Right cardiac atrium (tissue), 5 donors: Measurements from ENCODE around the gene ARAP2. TPM values are rescaled to one million over a fixed set of nuclear protein-coding genes. Genes with fewer than 3 reads are reported as not detected.

Experiments
- ATAC-seq, 2 donors: fragments of 200-7000 bp; cut with Tn5 transposase; one replicate each; pipeline versions ENCODE4 v1.8.0 to v1.9.1; 2020; ENCODE audit warnings: moderate library complexity in 2 of 2, mild to moderate bottlenecking in 1 of 2
- DNase-seq, 3 donors: peaks; one replicate each; pipeline ENCODE4 v3.0.0-alpha.2; 2020
- H3K27ac ChIP-seq: one replicate; pipeline ENCODE4 v1.5.1; 2013; ENCODE audit warnings: mild to moderate bottlenecking, low read length, control low read depth, moderate library complexity
- H3K27me3 ChIP-seq: one replicate; pipeline ENCODE4 v1.6.1; 2013; ENCODE audit not compliant: control insufficient read depth, insufficient read depth
- H3K4me1 ChIP-seq: one replicate; pipeline ENCODE4 v1.6.1; 2013; ENCODE audit warnings: low read length; ENCODE audit not compliant: control insufficient read depth, insufficient read depth
- H3K4me3 ChIP-seq: one replicate; pipeline ENCODE4 v1.5.1; 2013; ENCODE audit warnings: low read length, control low read depth
- H3K9me3 ChIP-seq: one replicate; pipeline ENCODE4 v1.6.1; 2013; ENCODE audit warnings: low read length; ENCODE audit not compliant: control insufficient read depth
- WGBS: extraction: QIAGEN DNeasy Blood & Tissue Kit; methylation state at CpG from one replicate; pipeline ENCODE4 v1.1.7; 2013; 5-methylcytosine and 5-hydroxymethylcytosine counted together
- intact Hi-C, 4 donors: fragments of 100-400 bp; cut with DNase I; formaldehyde crosslinking; loops; one replicate each; pipeline versions ENCODE4 v1.11.0 to v1.14.0; 2022 to 2023
- polyA plus RNA-seq: library from polyadenylated mRNA; stranded (reverse); fragments of 200-250 nt; gene quantifications from one replicate; pipeline ENCODE4 v1.2.3, GENCODE V29; 2013
- total RNA-seq, 4 donors: library from RNA; stranded (reverse); fragmentation: NEBNext Ultra II Directional; extraction: Animal tissue kit (Norgen Biotek cat#: 25700); gene quantifications; one replicate each; pipeline ENCODE4 v1.2.1, GENCODE V29; 2021
- donor health status: healthy with polysubstance abuse.
- donor health status: DM: no; HTN: yes; CAD: no.
- donor health status: DM: no; HTN: no; CAD: no.
- donor health status: DM: no; HTN: yes; CAD: no; lungs with severe emphysema.
- donor health status: DM: yes; HTN: yes; CAD: no.

ARAP2 gene
- total and polyA plus RNA-seq, 5 donors = 0.72 to 9.4 (median 3.7) TPM

DNA sequence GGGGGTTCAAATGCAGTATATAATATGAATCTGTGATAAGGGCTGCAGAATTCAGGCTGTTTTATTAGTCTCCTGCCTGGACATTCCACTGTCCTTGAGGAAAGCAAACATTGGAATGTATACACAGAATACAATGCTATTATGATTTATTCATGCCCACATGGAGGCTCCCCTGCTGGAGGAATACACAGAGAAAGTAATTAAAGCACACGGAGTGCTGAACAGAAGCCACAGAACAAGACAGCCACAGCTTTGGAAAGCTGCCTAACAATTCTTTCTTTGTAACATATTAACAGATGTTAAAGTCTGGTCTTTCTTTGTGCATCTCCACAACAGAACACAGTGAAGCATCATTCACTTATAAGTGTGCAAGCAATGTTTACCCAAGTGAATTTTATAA, 155.8 kb downstream of the ARAP2 start:
- DNase-seq (no peak), ATAC-seq (no peak)
- Histone ChIP-seq H3K4me3 (no peak overlapping the region), H3K4me1 (no peaks in the 10 kb centered on the region), H3K27ac (no peak overlapping the region), H3K9me3 (no peaks in the 10 kb centered on the region), H3K27me3 (no peaks in the 10 kb centered on the region)
- 20% methylated on average over 1 of the region's 1 CpG for WGBS
- intact Hi-C loops = no loop called here

GRCh38 chr4:36086261-36086786, 158.0 kb downstream of the ARAP2 start:
- Histone ChIP-seq H3K27me3 (no peaks in the 10 kb centered on the region), H3K4me3 (no peak overlapping the region), H3K4me1 (no peaks in the 10 kb centered on the region), H3K27ac (no peak overlapping the region), H3K9me3 (no peaks in the 10 kb centered on the region)
- no peak for ATAC-seq
- DNase-seq = no peak
- 67% methylated on average over 1 of the region's 1 CpG for WGBS
- intact Hi-C loops = no loop called here

DNA sequence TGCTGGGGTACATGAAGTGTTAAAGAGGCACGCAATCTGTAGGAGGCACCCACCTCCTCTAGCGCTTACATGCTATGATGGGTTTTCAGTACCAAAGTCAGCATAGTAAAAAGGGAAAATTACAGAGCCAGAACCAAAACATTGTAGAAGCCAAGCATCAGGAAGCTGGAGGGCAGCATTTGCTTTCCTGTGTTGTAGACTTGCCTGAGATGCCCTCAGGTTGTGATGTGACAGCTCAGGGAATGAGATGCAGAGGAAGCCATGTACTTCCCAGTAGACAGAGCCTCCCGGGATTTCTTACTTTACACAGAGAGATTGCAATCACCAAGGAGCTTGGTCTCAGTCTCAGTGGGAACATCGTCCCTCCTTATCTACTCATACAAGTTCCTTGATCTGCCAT, 161.5 kb downstream of the ARAP2 start:
- no peaks in the 10 kb centered on the region for H3K27me3 ChIP-seq
- ATAC-seq (no peak), DNase-seq (no peak)
- intact Hi-C loops = no loop called here
- WGBS = 73% methylated on average over 4 of the region's 4 CpGs
- H3K4me3 ChIP-seq = no peak overlapping the region
- H3K27ac ChIP-seq = no peak overlapping the region
- H3K4me1 ChIP-seq = no peaks in the 10 kb centered on the region
- H3K9me3 ChIP-seq = no peaks in the 10 kb centered on the region

GRCh38 chr4:36081185-36081584, 163.1 kb downstream of the ARAP2 start:
- ATAC-seq (no peak), DNase-seq (no peak)
- Histone ChIP-seq H3K27ac (no peak overlapping the region), H3K27me3 (no peaks in the 10 kb centered on the region), H3K4me1 (no peaks in the 10 kb centered on the region), H3K9me3 (no peaks in the 10 kb centered on the region), H3K4me3 (no peak overlapping the region)
- 81% methylated on average over 3 of the region's 3 CpGs for WGBS
- intact Hi-C loops = no loop called here

DNA sequence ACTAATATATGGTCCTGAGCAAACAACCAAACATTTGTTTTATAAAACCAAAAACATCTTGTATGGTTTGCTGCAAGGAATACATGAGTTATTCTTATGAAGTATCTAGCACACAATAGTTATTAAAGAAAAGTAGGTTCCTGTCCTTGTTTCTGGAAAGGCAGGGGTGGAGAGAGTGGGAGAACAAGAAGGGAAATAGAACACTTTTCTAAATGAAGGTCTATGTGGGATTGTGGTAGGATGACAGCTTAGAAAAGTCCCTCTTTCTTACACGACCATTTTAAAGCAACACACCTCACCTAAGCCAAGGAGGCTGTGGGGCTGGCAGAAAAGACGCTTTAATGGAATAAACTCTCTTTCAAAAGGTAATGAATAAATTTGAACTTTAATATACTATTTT, 164.6 kb downstream of the ARAP2 start:
- WGBS = 75% methylated on average over 2 of the region's 2 CpGs
- no peaks in the 10 kb centered on the region for H3K4me1 ChIP-seq
- ATAC-seq = no peak
- no peaks in the 10 kb centered on the region for H3K27me3 ChIP-seq
- no peaks in the 10 kb centered on the region for H3K9me3 ChIP-seq
- H3K4me3 ChIP-seq = no peak overlapping the region
- intact Hi-C loops = no loop called here
- H3K27ac ChIP-seq = no peak overlapping the region
- DNase-seq = no peak

DNA sequence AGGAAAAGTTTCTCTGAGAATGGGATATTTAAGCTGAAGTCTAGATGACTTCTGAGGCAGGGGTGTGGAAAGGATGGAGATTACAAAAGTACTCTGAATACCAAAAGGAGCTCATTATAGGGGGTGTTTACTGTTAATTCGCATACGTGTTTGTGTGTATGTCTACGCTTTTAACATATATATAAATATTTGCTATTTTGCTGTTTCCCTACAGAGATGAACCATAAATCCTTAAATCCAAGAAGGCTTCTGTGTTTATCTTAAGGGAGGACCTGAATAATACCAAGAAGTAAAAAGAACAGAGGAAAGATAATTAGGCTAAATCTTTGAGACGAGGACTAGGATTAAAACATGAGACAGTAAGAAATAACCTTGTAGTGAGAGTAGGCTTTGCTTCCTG, 166.0 kb downstream of the ARAP2 start:
- Histone ChIP-seq H3K4me3 (no peak overlapping the region), H3K9me3 (no peaks in the 10 kb centered on the region), H3K27me3 (no peaks in the 10 kb centered on the region), H3K4me1 (no peaks in the 10 kb centered on the region), H3K27ac (no peak overlapping the region)
- 90% methylated on average over 4 of the region's 4 CpGs for WGBS
- intact Hi-C loops = no loop called here
- ATAC-seq (no peak), DNase-seq (no peak)

- WGBS = 70% methylated on average over 3 of the region's 3 CpGs
- DNase-seq (no peak), ATAC-seq (no peak)
- intact Hi-C loops = no loop called here
- H3K4me3 ChIP-seq = no peak overlapping the region
- no peaks in the 10 kb centered on the region for H3K4me1 ChIP-seq
- no peaks in the 10 kb centered on the region for H3K9me3 ChIP-seq
- H3K27ac ChIP-seq = no peak overlapping the region
- no peaks in the 10 kb centered on the region for H3K27me3 ChIP-seq
Observed at GRCh38 chr4:36072529-36072928, 171.8 kb downstream of the ARAP2 start.

DNA sequence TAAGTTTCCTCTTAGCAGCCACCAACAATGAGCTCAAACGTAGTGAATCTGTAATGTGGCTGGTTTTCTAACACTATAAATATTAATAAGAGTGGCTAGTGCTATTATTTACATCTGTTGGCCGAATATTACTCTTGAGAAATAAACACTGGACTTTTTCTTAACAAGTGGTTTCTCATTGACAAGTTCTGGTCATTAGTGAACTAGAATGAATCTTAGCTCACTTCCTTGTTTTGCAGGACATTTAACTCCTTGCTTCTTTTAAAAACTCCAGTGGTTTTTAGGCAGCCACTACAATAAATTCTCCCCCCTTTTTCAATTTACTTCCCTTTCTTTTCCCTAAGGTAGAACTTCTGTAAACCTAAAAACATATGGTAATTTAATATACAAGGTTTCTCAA, 177.2 kb downstream of the ARAP2 start:
- Histone ChIP-seq H3K27ac (no peak overlapping the region), H3K4me3 (no peak overlapping the region), H3K27me3 (no peaks in the 10 kb centered on the region), H3K4me1 (no peaks in the 10 kb centered on the region), H3K9me3 (no peaks in the 10 kb centered on the region)
- 48% methylated on average over 2 of the region's 2 CpGs for WGBS
- no peak for DNase-seq
- ATAC-seq = no peak
- intact Hi-C loops = no loop called here

- ATAC-seq (no peak), DNase-seq (no peak)
- 77% methylated on average over 1 of the region's 1 CpG for WGBS
- Histone ChIP-seq H3K4me1 (no peaks in the 10 kb centered on the region), H3K4me3 (no peak overlapping the region), H3K27ac (no peak overlapping the region), H3K9me3 (no peaks in the 10 kb centered on the region), H3K27me3 (no peaks in the 10 kb centered on the region)
- intact Hi-C loops = no loop called here
Observed at GRCh38 chr4:36065274-36065871, 178.9 kb downstream of the ARAP2 start.

- Histone ChIP-seq H3K4me1 (no peaks in the 10 kb centered on the region), H3K9me3 (no peaks in the 10 kb centered on the region), H3K4me3 (no peak overlapping the region), H3K27ac (no peak overlapping the region), H3K27me3 (no peaks in the 10 kb centered on the region)
- intact Hi-C loops = no loop called here
- DNase-seq (no peak), ATAC-seq (no peak)
Observed at GRCh38 chr4:36064117-36064516, 180.2 kb downstream of the ARAP2 start.

DNA sequence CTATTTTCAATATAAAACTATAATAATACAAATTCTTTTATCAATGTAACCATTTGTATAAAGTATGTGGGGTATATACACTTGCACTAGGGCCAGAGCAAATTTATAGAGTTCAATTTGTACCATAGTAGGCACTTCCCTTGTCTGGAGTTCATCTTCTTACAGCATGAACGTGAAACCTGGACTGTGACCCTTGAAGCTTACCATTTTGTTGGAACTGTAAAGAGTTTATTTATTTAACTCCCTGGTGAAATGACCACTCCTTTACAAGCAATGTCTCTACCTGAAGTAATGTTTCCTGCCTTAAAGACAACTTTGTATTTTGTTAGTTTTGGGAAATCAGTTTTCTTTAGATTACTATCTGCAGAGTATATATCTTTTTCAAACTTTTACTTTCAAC, 188.2 kb downstream of the ARAP2 start:
- Histone ChIP-seq H3K27me3 (no peaks in the 10 kb centered on the region), H3K27ac (no peak overlapping the region), H3K9me3 (no peaks in the 10 kb centered on the region), H3K4me3 (no peak overlapping the region), H3K4me1 (no peaks in the 10 kb centered on the region)
- ATAC-seq (no peak), DNase-seq (no peak)
- intact Hi-C loops = no loop called here
- 71% methylated on average over 1 of the region's 1 CpG for WGBS
